OCI-LY7 (cell line): Measurements from ENCODE around the gene APBB2. TPM values are rescaled to one million over a fixed set of nuclear protein-coding genes. Genes with fewer than 3 reads are reported as not detected.

ENCODE experiments used
- BruUV-seq: library from RNA; stranded (reverse); fragments of 400-500 nt; replicated peaks from 2 replicates; lab custom pipeline; 2021; lab: Mats Ljungman, UMichigan
- CTCF ChIA-PET: fragments of 300-600 bp; sonication (Branson Sonifier 250); formaldehyde crosslinking; loops from one replicate; lab custom pipeline; 2022; ENCODE audit warnings: antibody characterized with exemption; ENCODE audit not compliant: unreplicated experiment; lab: Charles Lee
- POLR2A ChIA-PET: fragments of 300-600 bp; sonication (Branson Sonifier 250); formaldehyde crosslinking; loops from one replicate; lab custom pipeline; 2022; ENCODE audit warnings: antibody characterized with exemption; lab: Charles Lee
- DNase-seq: peaks from one replicate; pipeline ENCODE4 v3.0.0-alpha.2; 2015; ENCODE audit warnings: low spot score
- H2AFZ ChIP-seq: fragments of 200-600 bp; sonication (generic), shearing (Covaris generic); 2 replicates; pipeline ENCODE4 v1.6.1; 2014; ENCODE audit warnings: mild to moderate bottlenecking, antibody characterized with exemption, low read length, moderate library complexity
- H3K27ac ChIP-seq: fragments of 200-600 bp; sonication (generic); 2 replicates; pipeline ENCODE4 v1.5.1; 2014; ENCODE audit warnings: mixed run types, low read depth, mild to moderate bottlenecking, moderate library complexity, low read length, inconsistent platforms; ENCODE audit not compliant: poor library complexity, severe bottlenecking
- H3K36me3 ChIP-seq: fragments of 200-600 bp; sonication (generic); 2 replicates; pipeline ENCODE4 v1.6.1; 2014; ENCODE audit warnings: mild to moderate bottlenecking, antibody characterized with exemption, low read length, moderate library complexity, mixed read lengths; ENCODE audit not compliant: insufficient read depth
- H3K4me1 ChIP-seq: fragments of 200-600 bp; sonication (generic); 2 replicates; pipeline ENCODE4 v1.5.1; 2014; ENCODE audit warnings: mild to moderate bottlenecking, low read length; ENCODE audit not compliant: insufficient read depth, poor library complexity, severe bottlenecking
- H3K4me2 ChIP-seq: fragments of 200-600 bp; sonication (generic); 2 replicates; pipeline ENCODE4 v1.6.1; 2014; ENCODE audit warnings: mild to moderate bottlenecking, low read length
- H3K4me3 ChIP-seq: fragments of 200-600 bp; sonication (generic); 2 replicates; pipeline ENCODE4 v1.5.1; 2014; ENCODE audit warnings: mild to moderate bottlenecking, low read depth, low read length; ENCODE audit not compliant: poor library complexity, severe bottlenecking
- H3K79me2 ChIP-seq: fragments of 200-600 bp; sonication (generic); 2 replicates; pipeline ENCODE4 v1.6.1; 2016; ENCODE audit warnings: low read depth, mild to moderate bottlenecking, low read length, moderate library complexity, mixed read lengths; ENCODE audit not compliant: insufficient read depth
- H3K9me2 ChIP-seq: fragments of 200-600 bp; sonication (generic); 2 replicates; pipeline ENCODE4 v1.6.1; 2016; ENCODE audit warnings: mild to moderate bottlenecking, low read length, mixed read lengths; ENCODE audit not compliant: insufficient read depth
- H3K9me3 ChIP-seq: fragments of 200-600 bp; sonication (generic); 2 replicates; pipeline ENCODE4 v1.6.1; 2014; ENCODE audit warnings: mild to moderate bottlenecking, mixed run types, low read length, mixed read lengths
- H4K20me1 ChIP-seq: fragments of 200-600 bp; sonication (generic); 2 replicates; pipeline ENCODE4 v1.6.1; 2014; ENCODE audit warnings: mild to moderate bottlenecking, antibody characterized with exemption, low read length, moderate library complexity, mixed read lengths; ENCODE audit not compliant: insufficient read depth
- EZH2phosphoT487 ChIP-seq: fragments of 200-600 bp; sonication (generic); IDR thresholded peaks from 2 replicates; pipeline ENCODE4 v1.6.1; 2018; ENCODE audit warnings: low read depth, borderline replicate concordance, mild to moderate bottlenecking, mixed run types, antibody characterized with exemption, low read length, moderate library complexity, mixed read lengths
- intact Hi-C: fragments of 100-400 bp; cut with micrococcal nuclease; formaldehyde crosslinking; loops from one replicate; pipeline ENCODE4 v1.10.0; 2022; ENCODE audit not compliant: unreplicated experiment
- total RNA-seq, 2 experiments: library from RNA; depleted of rRNA in 1 of 2; stranded (reverse); fragments of >200 nt in 1 of 2; shearing (Covaris generic) in 1 of 2; gene quantifications; 2 replicates each; pipeline ENCODE4 v1.2.3, GENCODE V29; 2014 to 2022
- TF ChIP-seq, protein P1 (sequence below): fragments of 200-600 bp; sonication (generic); conservative IDR thresholded peaks from 2 replicates; pipeline ENCODE4 v1.5.1; 2014; ENCODE audit warnings: mild to moderate bottlenecking, antibody characterized with exemption, low read length, moderate library complexity, mixed read lengths

Gene APBB2
- total RNA-seq, 2 experiments from 2014 or later, result 66.4 to 88.5 TPM

DNA sequence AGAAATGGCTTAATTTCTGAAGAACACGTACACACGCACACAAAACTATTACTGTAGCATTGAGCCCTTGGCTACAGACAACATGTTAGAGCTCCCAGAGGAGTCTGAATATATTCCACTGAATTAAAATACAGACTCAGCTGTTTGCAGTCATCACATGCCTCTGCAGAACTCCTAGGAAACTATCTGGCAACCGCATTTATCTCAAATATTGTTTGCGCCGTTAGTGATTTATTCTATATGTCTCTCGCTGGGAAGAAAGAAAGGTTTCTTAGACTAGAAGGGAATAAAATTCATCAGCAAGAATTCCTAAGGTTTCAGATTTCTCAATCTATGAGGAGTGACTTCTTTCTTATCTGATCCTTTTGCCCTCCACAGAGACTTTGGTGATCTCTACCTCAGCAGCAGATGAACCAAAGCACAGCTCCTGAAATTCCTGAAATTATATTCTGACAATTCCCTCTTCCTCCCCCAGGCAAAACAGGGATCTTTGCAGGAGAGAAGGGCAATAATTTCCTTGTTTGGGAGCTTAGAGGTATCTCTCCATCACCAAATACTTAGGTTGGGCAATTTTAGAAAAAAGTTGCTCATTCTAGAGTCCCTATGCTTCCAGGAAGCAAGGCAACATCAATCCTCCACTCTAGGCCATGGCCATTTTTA lies 199.2 kb downstream of the APBB2 start:
- no peak for DNase-seq
- no peaks in the 10 kb centered on the region for H3K9me3 ChIP-seq
- H4K20me1 ChIP-seq, result no peaks in the 10 kb centered on the region
- no TSS peak for BruUV-seq
- CTCF ChIA-PET, result no interaction called here
- peaks cover 8% of the 10 kb centered on the region for H3K4me1 ChIP-seq
- no peaks in the 10 kb centered on the region for H3K79me2 ChIP-seq
- POLR2A ChIA-PET, result interaction anchor here (0.5 to 1.4 kb wide), 2 partner anchors 15 to 22 kb away, joined by 3 to 4 read pairs; no protein-coding TSS in a partner anchor
- H2AFZ ChIP-seq, result no peak overlapping the region
- intact Hi-C loops, result no loop called here
- peaks cover 17% of the 10 kb centered on the region for H3K36me3 ChIP-seq
- no peak overlapping the region for H3K4me3 ChIP-seq
- H3K4me2 ChIP-seq, result no peak overlapping the region
- no peaks in the 10 kb centered on the region for H3K9me2 ChIP-seq
- TF ChIP-seq EZH2phosphoT487, result no peak
- TF ChIP-seq, protein P1, sequence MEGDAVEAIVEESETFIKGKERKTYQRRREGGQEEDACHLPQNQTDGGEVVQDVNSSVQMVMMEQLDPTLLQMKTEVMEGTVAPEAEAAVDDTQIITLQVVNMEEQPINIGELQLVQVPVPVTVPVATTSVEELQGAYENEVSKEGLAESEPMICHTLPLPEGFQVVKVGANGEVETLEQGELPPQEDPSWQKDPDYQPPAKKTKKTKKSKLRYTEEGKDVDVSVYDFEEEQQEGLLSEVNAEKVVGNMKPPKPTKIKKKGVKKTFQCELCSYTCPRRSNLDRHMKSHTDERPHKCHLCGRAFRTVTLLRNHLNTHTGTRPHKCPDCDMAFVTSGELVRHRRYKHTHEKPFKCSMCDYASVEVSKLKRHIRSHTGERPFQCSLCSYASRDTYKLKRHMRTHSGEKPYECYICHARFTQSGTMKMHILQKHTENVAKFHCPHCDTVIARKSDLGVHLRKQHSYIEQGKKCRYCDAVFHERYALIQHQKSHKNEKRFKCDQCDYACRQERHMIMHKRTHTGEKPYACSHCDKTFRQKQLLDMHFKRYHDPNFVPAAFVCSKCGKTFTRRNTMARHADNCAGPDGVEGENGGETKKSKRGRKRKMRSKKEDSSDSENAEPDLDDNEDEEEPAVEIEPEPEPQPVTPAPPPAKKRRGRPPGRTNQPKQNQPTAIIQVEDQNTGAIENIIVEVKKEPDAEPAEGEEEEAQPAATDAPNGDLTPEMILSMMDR, result no peak
- H3K27ac ChIP-seq, result no peak overlapping the region

DNA sequence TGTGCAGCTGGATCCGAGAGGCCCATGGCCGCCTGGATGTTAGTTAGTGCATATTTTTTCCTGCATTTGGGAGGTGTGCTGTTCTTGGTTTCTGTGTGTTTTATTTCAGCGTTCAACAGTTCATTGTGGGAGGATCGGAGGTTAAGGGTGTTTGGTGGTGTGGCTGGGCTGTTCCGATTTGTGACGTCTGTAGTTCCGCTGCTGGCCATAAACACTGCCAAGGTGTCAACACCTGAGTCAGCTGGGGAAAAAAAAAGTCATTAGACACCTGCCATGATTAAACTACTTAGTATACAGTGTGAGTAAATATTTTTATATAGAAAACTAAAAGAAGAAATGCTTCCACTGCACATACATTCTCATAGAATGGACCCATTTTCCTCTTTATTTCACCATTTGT lies 200.2 kb downstream of the APBB2 start:
- ChIA-PET CTCF (no interaction called here), POLR2A (interaction anchor here (0.6 to 1.3 kb wide), 3 partner anchors 9 to 683 kb away, joined by 3 to 5 read pairs (median 3); no protein-coding TSS in a partner anchor)

More for the DNA sequence above, 200.2 kb downstream of the APBB2 start:
- Histone ChIP-seq H3K4me3 (no peak overlapping the region), H4K20me1 (no peaks in the 10 kb centered on the region), H3K9me3 (no peaks in the 10 kb centered on the region), H3K36me3 (peaks cover 17% of the 10 kb centered on the region), H3K4me2 (no peak overlapping the region), H3K4me1 (peaks cover 8% of the 10 kb centered on the region), H2AFZ (no peak overlapping the region), H3K9me2 (no peaks in the 10 kb centered on the region), H3K27ac (no peak overlapping the region), H3K79me2 (no peaks in the 10 kb centered on the region)
- intact Hi-C loops, result no loop called here
- no TSS peak for BruUV-seq
- DNase-seq, result no peak
- TF ChIP-seq EZH2phosphoT487, result no peak
- TF ChIP-seq, protein P1, result no peak
